HG03095 (cell line): ENCODE results near the gene SWAP70.

ENCODE experiments used
- ATAC-seq: cut with Tn5 transposase; IDR thresholded peaks from one replicate; pipeline ENCODE4 v1.9.1; 2021; ENCODE audit warnings: moderate library complexity; ENCODE audit not compliant: unreplicated experiment

SWAP70 gene

DNA sequence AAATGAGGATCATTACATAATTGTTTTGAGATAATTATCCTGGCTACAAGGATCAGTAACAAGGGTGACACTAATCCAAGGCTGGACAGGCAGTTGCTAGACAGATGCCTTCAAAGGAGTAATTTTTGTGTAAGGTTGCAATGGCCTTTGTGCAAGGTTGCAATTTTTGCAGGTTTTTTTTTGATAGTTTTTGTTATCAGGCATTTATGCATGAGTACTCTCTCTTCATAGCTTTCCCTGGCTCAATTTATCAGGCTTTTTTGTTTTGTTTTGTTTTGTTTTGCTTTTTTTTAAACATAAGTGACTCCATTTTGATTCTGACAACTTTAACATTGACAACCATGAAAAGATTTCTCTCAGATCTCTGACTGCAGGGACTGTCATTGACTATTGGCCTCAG, 110.2 kb downstream of the SWAP70 start:
- ATAC-seq: no peak

GRCh38 chr11:9774591-9775397, 110.9 kb downstream of the SWAP70 start:
- ATAC-seq: no peak

GRCh38 chr11:9775398-9775779, 111.5 kb downstream of the SWAP70 start:
- ATAC-seq: no peak

GRCh38 chr11:9776203-9776602, 112.3 kb downstream of the SWAP70 start:
- no peak for ATAC-seq

DNA sequence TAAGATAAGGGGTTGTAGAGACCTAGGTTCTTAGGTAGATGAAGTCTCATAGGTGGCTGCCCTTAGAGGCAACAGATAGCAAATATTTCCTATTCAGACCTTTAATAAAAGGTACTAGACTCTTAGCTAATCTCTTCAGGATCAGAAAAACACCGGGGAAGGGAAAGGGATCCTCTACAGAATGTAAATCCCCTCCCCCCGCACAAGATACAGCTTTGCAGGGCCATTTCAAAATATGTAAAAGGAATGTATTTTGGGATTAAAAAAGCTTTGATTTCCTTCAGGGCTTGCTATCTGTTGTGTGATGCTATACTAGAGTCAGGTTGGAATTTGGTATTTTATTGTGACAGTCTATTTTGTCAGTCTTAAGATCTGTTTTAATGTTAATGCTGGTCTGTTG, 113.2 kb downstream of the SWAP70 start:
- no peak for ATAC-seq

GRCh38 chr11:9777525-9777924, 113.6 kb downstream of the SWAP70 start:
- no peak for ATAC-seq

GRCh38 chr11:9780929-9781328, 117.1 kb downstream of the SWAP70 start:
- no peak for ATAC-seq

- no peak for ATAC-seq
These were observed 120.1 kb downstream of the SWAP70 start for GRCh38 chr11:9783986-9784385.

GRCh38 chr11:9784602-9785315, 120.9 kb downstream of the SWAP70 start:
- no peak for ATAC-seq

- ATAC-seq: no peak
These were observed 123.4 kb downstream of the SWAP70 start for GRCh38 chr11:9787260-9787659.

GRCh38 chr11:9787981-9788521, 124.2 kb downstream of the SWAP70 start:
- no peak for ATAC-seq

DNA sequence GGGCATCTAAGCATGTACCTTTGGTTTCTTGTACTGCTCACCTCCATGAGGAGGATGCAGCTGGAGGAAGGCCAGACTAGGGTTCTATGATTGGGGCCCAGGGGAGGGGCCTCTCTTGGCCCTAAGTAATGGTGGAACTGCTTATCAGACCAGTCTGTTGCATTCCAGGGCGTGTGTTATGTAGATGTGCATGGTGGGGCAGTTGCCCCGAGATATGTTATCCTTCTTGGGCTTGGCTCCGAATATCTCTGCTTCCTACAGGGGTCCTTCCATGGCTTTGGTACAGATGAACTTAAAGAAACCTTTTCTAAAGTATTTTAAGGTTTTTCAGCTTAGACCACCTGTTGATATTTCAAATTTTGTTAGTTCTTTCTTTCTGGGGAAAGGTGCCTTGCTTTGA, 126.0 kb downstream of the SWAP70 start:
- no peak for ATAC-seq

GRCh38 chr11:9790703-9791102, 126.8 kb downstream of the SWAP70 start:
- ATAC-seq: no peak

DNA sequence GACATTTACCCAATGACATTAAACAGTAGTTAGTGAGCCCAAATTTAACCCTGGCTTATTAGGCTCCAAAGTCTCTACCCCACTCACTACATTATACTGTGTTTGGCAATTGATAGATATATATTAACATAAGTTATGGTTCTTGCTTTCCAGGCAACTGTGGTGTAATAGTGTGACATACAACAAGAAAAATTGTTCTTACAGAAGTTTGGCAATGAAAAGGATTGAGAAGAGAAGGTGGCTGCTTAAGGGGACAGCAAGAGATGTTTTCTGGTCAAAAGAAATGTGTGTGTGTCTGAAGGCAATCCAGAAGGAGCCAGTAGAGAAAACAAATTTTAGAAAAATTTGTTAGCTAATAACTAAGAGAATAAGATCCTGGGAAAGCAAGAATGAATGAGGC, 132.4 kb downstream of the SWAP70 start:
- no peak for ATAC-seq

- no peak for ATAC-seq
These were observed 133.0 kb downstream of the SWAP70 start for GRCh38 chr11:9796854-9797253.

- ATAC-seq: no peak
These were observed 133.4 kb downstream of the SWAP70 start for GRCh38 chr11:9797300-9797699.

- no peak for ATAC-seq
These were observed 136.0 kb downstream of the SWAP70 start for GRCh38 chr11:9799886-9800285.

GRCh38 chr11:9802291-9802861, 138.5 kb downstream of the SWAP70 start:
- no peak for ATAC-seq
